ENCODE results near the gene DMGDH.
A peak's percentile ranks its signal among the peaks of the same experiment; 100 is the strongest.
"Not testable (repeated sequence)": the region's sequence is repeated elsewhere in the genome, so short reads cannot be mapped to it uniquely, and the experiment has no call there.

Gene DMGDH

GRCh38 chr5:79011219-79011836 is 58.1 kb downstream of the DMGDH start:
- DNase-seq (ENCODE audit: low spot score): peak; percentile 2

GRCh38 chr5:79008362-79008761 is 61.1 kb downstream of the DMGDH start:
- no peak for DNase-seq (ENCODE audit: low spot score)

- DNase-seq (ENCODE audit: low spot score): no peak
Measured at GRCh38 chr5:79007872-79008271, 61.6 kb downstream of the DMGDH start.

DNA sequence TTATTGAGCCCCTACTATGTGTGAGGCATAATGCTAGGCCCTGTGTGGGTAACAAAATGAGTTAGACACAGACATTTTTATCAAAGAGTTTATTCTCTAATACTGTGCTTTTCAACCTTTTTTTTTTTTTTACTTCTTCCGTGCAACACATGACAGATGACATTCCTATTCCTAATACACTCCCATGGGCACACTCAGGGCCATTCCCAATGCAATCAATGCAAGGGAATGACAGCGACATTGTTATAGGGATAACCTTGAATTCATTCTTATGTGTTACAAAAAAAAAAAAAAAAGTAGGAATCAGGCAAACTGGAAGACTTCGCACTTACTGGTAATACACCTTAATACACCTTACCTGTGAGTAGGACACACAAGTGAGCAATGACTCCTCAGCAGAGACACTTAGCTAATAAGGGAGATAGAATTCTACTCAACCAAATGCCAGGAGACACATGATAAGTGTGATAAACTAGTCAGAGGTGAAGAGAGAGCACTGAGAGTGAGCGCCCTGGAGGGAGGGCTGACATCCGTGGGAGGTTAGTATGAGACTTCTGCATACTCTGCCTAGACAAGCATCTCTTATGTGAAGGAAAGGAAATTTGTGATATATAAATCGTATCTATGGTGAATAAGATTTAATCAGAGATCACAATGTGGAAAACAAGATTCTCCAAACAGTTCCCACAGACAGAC is 63.4 kb downstream of the DMGDH start:
- DNase-seq (ENCODE audit: low spot score): no peak

DNA sequence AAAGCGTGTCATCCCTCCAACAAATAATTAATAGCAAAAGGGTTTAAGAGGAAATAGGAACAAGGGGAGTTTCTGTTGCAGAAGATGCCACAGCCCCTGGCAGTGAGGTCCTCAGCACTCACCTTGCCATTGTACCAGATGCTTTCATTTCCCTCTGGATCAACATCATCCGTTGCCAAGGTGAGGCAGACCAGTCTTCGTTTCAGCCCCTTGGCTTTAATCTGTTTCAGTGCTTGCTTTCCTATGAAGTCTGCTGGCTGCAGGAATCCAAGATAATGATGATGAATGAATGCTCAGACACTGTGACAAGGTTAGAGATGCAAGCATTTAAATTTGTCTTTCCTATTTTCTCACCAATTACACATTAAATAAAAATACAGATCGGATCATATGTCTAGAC is 64.3 kb downstream of the DMGDH start:
- DNase-seq (ENCODE audit: low spot score): no peak

GRCh38 chr5:79002374-79002773 is 67.1 kb downstream of the DMGDH start:
- DNase-seq (ENCODE audit: low spot score): no peak

DNA sequence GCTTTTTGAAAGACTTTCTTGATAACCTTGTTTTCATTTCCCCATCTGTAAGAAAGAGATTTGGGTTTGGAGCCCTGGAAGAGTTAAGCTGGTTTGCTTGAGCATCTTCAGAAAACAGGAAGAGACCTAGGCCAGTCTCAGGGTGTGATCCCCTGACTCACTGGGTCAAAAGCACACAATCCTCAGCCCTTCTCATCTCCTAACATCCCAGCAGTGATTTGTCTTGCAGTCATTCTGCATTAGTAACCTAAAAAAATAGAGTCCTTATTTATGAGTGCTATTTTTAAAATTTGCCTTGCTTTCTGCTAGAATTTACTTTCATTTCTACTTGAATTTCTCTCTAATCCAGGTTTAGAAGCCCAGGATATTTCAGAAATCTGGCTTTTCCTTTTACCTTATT is 68.0 kb downstream of the DMGDH start:
- no peak for DNase-seq (ENCODE audit: low spot score)

DNA sequence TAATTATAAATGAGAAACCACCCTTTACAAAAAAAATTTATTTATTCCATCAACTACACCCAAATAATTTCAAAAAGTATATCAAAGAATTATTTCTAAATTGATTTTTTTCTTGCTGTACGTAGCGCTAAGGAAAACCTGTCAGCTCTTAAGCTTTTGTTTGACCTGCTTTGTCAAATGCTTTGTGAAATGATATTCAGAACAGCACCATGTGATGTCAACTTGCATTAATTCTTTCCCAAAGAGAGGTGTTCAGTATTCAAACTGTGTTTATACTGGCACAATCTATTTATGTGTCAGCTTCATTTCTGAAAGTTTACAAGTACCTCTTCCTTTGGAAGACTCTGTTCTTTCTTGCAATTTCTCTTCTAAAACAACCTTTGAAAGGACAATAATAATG is 72.4 kb downstream of the DMGDH start:
- DNase-seq (ENCODE audit: low spot score): no peak

DNA sequence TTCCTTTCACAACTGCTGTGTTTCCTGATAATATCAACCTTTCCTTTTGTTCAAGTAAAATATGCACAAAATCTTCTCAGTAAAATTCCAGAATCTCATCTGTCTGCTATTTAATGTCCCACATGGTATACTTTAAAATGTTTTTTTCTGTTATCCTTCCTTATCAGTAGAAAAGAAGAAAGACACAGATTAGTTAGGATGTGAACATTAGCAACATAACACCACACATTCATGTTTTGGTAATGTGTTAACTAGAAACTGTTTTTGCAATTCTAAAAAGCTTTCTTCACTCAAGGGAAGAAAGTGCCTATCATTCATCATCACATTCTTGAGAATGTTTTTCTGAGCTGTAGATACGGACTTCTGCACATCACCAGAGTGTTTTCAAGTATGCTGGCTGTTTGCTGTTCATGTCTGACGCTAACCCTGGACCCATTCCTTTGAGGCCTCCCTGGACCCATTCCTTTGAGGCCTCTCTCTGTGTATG is 73.9 kb downstream of the DMGDH start:
- no peak for DNase-seq (ENCODE audit: low spot score)

DNA sequence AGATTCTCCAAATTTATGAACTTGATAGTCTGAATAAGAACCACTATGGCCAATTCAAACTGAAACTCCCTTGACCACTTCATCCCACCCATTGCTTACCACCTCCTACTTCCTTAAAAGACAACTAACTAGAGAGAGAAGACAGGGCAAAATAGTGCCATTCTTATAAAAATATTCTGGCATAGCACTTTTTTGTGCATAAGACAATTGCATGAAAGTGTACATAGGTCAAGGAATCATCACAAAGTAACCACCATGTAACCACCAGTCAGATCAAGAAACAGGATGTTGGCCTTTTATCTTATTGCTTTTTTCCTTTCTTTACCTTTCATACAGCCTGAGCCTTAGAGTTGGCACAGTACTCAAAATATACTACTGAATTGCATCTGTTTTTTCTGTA is 76.3 kb downstream of the DMGDH start:
- no peak for DNase-seq (ENCODE audit: low spot score)

GRCh38 chr5:78992146-78992545 is 77.3 kb downstream of the DMGDH start:
- no peak for DNase-seq (ENCODE audit: low spot score)

- no peak for DNase-seq (ENCODE audit: low spot score)
Measured at GRCh38 chr5:78989080-78989479, 80.4 kb downstream of the DMGDH start.

GRCh38 chr5:78985725-78986223 is 83.7 kb downstream of the DMGDH start:
- DNase-seq (ENCODE audit: low spot score): peak; percentile 91

DNA sequence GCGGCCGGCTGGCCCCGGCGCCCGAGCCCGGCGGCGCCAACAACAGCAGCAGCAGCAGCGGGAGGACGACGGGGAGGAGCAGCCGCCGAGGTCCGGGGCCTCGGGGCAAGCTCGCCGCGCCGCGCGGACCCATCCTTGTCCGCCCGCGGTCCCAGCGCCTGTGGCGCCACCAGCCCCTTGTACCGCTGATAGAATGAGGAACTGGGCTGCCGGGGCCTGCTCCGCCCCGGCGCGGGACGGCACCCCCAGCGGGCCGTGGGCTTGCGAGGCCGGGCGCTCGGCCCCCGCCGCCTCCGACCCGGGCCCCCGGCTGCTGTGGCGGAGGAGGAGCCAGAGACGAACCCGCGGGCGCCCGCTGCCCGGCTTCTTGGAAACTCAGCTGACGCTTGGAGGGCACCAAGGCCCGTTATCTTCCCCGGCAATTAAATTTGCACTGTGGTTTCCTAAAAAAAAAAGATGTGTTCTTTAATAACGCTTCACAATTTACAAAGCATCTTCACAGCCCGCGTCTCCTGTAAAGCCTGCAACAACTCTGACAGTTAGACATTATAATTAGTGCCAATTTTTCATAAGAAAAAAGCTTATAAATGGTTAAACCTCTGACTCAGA is 84.3 kb downstream of the DMGDH start, which contains the start of gene ARSB:
Gene ARSB, minus strand, starts transcription at position 195 of the 609 bp plus-strand sequence. Its CDS starts 62 bp downstream, at position 133.
- DNase-seq (ENCODE audit: low spot score): peak; percentile 27

GRCh38 chr5:78984439-78985115 is 84.9 kb downstream of the DMGDH start:
- DNase-seq (ENCODE audit: low spot score): peak; percentile 85

DNA sequence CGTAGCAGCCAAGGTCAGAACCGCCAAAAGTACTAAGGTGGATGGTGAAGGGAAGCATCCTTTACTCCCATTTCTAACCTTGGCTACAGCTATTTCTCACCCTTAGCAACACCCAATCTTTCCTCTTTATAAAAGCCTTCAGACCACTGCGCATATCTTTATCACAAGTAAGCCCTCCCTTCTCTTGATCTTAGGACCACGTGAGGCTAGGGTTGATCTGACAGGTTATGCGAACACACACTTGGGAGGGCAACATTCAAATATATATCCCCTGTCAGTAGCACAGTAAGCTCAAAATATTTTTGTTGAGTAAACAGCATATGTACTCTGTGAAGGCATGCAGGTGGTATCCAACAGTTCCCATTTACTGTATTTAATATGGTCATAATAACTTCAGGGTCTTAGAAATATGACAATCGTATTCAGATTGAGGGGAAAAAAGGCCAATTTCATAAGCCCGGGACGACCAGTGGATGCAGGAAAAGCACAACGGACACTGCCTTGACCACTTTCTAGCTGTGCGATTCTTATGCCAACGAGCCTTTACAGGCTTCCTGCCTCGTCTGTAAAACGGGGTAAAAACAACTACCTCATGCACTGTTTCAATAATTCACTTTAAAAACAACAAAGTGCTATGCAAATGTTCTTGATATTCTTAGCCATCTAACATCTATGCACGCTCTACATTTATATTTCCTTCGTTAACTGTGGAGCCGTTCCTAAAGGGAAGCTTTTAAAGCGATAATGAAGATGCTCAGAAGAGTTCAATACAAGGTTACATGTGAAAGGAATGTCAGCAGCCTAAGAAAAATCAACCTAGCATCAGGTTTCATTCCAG is 85.7 kb downstream of the DMGDH start:
- DNase-seq (ENCODE audit: low spot score): peak; percentile 32

DNA sequence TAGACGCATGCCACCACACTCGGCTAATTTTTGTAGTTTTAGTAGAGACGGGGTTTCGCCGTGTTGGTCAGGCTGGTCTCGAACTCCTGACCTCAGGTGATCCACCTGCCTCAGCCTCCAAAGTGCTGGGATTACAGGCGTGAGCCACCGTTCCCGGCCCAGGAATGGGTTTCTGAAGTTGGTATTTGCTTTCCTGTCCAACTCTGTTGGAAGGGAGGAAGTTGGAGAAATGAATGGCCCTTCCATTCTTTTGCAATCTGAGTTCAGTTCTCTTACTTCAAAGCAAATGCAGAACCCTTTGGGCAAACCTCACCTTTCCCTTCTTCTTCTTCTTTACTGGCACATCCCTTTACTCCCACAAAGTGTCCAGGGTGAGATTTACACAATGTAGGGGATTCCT is 86.3 kb downstream of the DMGDH start:
- not testable (repeated sequence) for DNase-seq (ENCODE audit: low spot score)

GRCh38 chr5:78979909-78980308 is 89.6 kb downstream of the DMGDH start:
- no peak for DNase-seq (ENCODE audit: low spot score)

DNA sequence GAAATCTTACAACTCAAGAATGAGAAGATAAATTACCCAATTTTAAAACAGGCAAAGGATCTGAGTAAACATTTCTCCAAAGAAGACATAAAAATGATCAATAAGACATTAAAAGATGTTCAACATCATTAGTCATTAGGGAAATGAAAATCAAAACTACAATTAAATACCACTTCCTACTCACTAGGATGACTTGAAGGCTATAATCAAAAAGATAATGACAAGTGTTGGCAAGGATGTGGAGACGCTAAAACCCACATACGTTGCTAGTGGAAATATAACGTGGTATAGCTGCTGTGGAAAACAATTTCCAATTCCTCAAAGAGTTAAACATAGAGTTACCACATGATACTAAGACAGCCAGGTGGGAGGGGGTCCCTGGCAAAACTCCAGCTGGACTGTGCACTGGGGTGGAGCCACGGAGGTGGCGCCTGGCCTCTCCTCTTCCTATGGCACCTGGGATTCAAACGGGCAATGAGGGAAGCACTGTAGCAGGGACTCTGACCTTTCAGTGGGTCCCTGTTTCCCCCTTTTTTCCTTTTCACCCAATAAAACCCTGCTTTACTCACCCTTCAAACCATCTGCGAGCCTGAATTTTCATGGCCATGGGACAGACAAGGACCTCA is 90.2 kb downstream of the DMGDH start:
- DNase-seq (ENCODE audit: low spot score): no peak

DNA sequence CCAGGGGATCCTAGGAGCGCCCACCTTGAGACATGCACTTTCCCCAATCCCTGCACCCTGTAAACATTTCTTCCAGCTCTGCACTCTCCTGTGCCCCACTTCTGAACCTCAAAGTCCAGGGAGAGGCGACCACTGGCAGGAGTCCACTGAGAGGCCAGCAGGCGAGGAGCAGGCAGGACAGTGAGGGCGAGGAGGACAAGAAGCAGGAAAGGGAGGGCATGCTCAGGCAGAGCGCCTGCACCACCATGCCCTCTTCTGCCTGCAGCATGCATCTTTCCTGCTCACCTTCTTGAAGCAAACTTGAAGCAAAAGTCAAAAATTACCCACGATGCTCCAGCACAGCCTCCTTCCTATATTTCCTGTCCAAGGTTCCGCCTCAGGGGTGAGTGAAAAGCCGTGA is 94.4 kb downstream of the DMGDH start:
- DNase-seq (ENCODE audit: low spot score): no peak

DNA sequence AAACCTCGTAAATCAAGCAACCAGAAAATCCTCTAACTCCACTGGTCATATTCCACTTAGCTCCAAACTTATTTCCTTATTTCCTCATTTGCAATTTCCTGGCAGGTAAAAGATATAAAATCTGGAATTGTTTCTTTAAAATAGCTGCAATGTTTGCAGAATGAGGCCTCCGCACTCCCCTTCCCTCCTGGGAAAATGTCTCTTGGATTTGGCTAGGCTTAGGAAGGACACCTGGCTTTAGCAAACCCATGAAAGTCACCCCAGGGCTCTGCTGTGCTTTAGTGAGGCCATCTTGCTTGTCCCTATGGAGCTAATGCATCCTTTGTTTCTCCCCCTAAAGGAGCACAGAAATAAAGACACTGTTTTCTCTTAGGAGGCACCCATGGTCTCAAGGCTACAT is 94.9 kb downstream of the DMGDH start:
- DNase-seq (ENCODE audit: low spot score): no peak
